GM19193 (cell line): ENCODE measurements around the gene TMEM115.

Experiments
- POLR2A ChIP-seq: IDR thresholded peaks from 4 replicates; pipeline ENCODE4 v1.6.1; 2011; ENCODE audit not compliant: insufficient read depth, insufficient read length; ENCODE audit errors: extremely low read depth

The TMEM115 gene

GRCh38 chr3:50358911-50359759 lies at the start of gene TMEM115:
TSS of gene TMEM115 (minus strand) at chr3:50359521. CDS start at chr3:50359063, 458 bp downstream.
- TF ChIP-seq POLR2A: peak; percentile 63

- TF ChIP-seq POLR2A: no peak
These were observed 49.2 kb upstream of the TMEM115 start for GRCh38 chr3:50408443-50408944.

- TF ChIP-seq POLR2A: no peak
These were observed 47.2 kb upstream of the TMEM115 start for GRCh38 chr3:50406487-50406886.

GRCh38 chr3:50405249-50405648 lies 45.9 kb upstream of the TMEM115 start:
- no peak for TF ChIP-seq POLR2A

GRCh38 chr3:50401978-50402595 lies 42.8 kb upstream of the TMEM115 start:
- no peak for TF ChIP-seq POLR2A

- TF ChIP-seq POLR2A: no peak
These were observed 37.2 kb upstream of the TMEM115 start for GRCh38 chr3:50396502-50396901.

- no peak for TF ChIP-seq POLR2A
These were observed 35.9 kb upstream of the TMEM115 start for GRCh38 chr3:50395070-50395860.

- no peak for TF ChIP-seq POLR2A
These were observed 33.7 kb upstream of the TMEM115 start for GRCh38 chr3:50393061-50393460.

- no peak for TF ChIP-seq POLR2A
These were observed 32.9 kb upstream of the TMEM115 start for GRCh38 chr3:50392101-50392715.

- no peak for TF ChIP-seq POLR2A
These were observed 31.3 kb upstream of the TMEM115 start for GRCh38 chr3:50390508-50391224.

GRCh38 chr3:50389414-50389767 lies 30.1 kb upstream of the TMEM115 start:
- TF ChIP-seq POLR2A: no peak

- TF ChIP-seq POLR2A: no peak
These were observed 29.5 kb upstream of the TMEM115 start for GRCh38 chr3:50388720-50389413.

- TF ChIP-seq POLR2A: no peak
These were observed 28.8 kb upstream of the TMEM115 start for GRCh38 chr3:50388016-50388719.

- TF ChIP-seq POLR2A: no peak
These were observed 26.4 kb upstream of the TMEM115 start for GRCh38 chr3:50385754-50386153.

- TF ChIP-seq POLR2A: no peak
These were observed 24.4 kb upstream of the TMEM115 start for GRCh38 chr3:50383750-50384149.
